ENCODE data around the gene HP1BP3. TPM values are rescaled to one million over a fixed set of nuclear protein-coding genes. Genes with fewer than 3 reads are reported as not detected.

HP1BP3 gene
- total RNA-seq, 4 donors from 2014 or later = 221 to 322 (median 237) TPM

GRCh38 chr1:20693623-20694022 is 93.5 kb downstream of the HP1BP3 start:
- no peak for ATAC-seq
- Histone ChIP-seq H3K9me3 (peaks cover 0 to 7% (median 0%) of the 10 kb centered on the region in 3 donors), H3K4me1 (peaks cover 0 to 28% (median 0%) of the 10 kb centered on the region in 3 donors), H3K27me3 (no peaks in the 10 kb centered on the region), H3K36me3 (no peaks in the 10 kb centered on the region), H3K4me3 (no peak overlapping the region), H3K27ac (no peak overlapping the region)
- 56% methylated on average over 1 of the region's 2 CpGs; no CpG with 5 or more reads in 1 of the 2 donors for WGBS, 2 donors (ENCODE audit: low coverage in 1 of 2)
- TF ChIP-seq CTCF (IDR thresholded peaks at IDR 0.05) (no peak), POLR2A (IDR thresholded peaks at IDR 0.05) (no peak), POLR2AphosphoS5 (IDR thresholded peaks at IDR 0.05) (no peak), EP300 (IDR thresholded peaks at IDR 0.05) (no peak)

Other genes starting within 250 kb of the HP1BP3 start
- 1 to 10 TPM in 2 of 4 donors, under 1 TPM in 2; 0.62 to 1.3 (median 1.1) TPM for gene FAM43B, start 234.7 kb downstream of the HP1BP3 start, total RNA-seq
- gene CDA, start 198.2 kb downstream of the HP1BP3 start, total RNA-seq = 1 to 10 TPM in 2 of 4 donors, under 1 TPM in 1, not detected in 1; 0.96 to 4.3 (median 3.1) TPM
- gene PINK1, start 153.8 kb downstream of the HP1BP3 start, total RNA-seq = 100 to 1,000 TPM; 148 to 269 (median 203) TPM
- 100 to 1,000 TPM in 3 of 4 donors, 10 to 100 TPM in 1; 83.4 to 116 (median 110) TPM for gene DDOST, start 125.9 kb downstream of the HP1BP3 start, total RNA-seq
- gene KIF17, start 69.3 kb downstream of the HP1BP3 start, total RNA-seq = 10 to 100 TPM in 2 of 4 donors, 1 to 10 TPM in 1, under 1 TPM in 1; 0.47 to 11.8 (median 7.5) TPM
- gene SH2D5, start 54.6 kb downstream of the HP1BP3 start, total RNA-seq = 1 to 10 TPM in 2 of 4 donors, under 1 TPM in 2; 0.47 to 6.9 (median 1.1) TPM

Measured in gastroesophageal sphincter (tissue), 4 donors.